SK-N-SH treated with all-trans-retinoic acid at 6 μM for 48 hours (cell line): ENCODE results near the gene TMEM131.

Source experiments
- ATAC-seq: fragments of 200-7000 bp; cut with Tn5 transposase; 3 replicates; pipeline ENCODE4 v1.9.1; 2020; ENCODE audit warnings: mild to moderate bottlenecking, moderate library complexity
- ARNTL ChIP-seq: fragments of 450-650 bp; formaldehyde crosslinking; IDR thresholded peaks from 2 replicates; pipeline ENCODE4 v1.5.0; 2020; ENCODE audit warnings: low read depth, mild to moderate bottlenecking, moderate library complexity, borderline replicate concordance
- BACH2 ChIP-seq: fragments of 250-450 bp; sonication (Bioruptor Pico); IDR thresholded peaks from 2 replicates; pipeline ENCODE4 v1.9.0; 2021; ENCODE audit warnings: mild to moderate bottlenecking, borderline replicate concordance
- CREB5 ChIP-seq: fragments of 250-450 bp; sonication (Bioruptor Pico); IDR thresholded peaks from 2 replicates; pipeline ENCODE4 v1.5.1; 2020; ENCODE audit warnings: low read depth, mild to moderate bottlenecking, moderate library complexity
- CSDC2 ChIP-seq: fragments of 250-450 bp; sonication (Bioruptor Pico); IDR thresholded peaks from 2 replicates; pipeline ENCODE4 v1.5.0; 2020; ENCODE audit warnings: mild to moderate bottlenecking, moderate library complexity
- ESRRG ChIP-seq: fragments of 250-450 bp; sonication (Bioruptor Pico); IDR thresholded peaks from 2 replicates; pipeline ENCODE4 v1.6.1; 2021; ENCODE audit warnings: mild to moderate bottlenecking
- GLIS3 ChIP-seq: fragments of 250-450 bp; sonication (Bioruptor Pico); IDR thresholded peaks from 2 replicates; pipeline ENCODE4 v1.5.0; 2020; ENCODE audit warnings: mild to moderate bottlenecking, moderate library complexity
- ISL1 ChIP-seq: fragments of 250-450 bp; sonication (Bioruptor Pico); IDR thresholded peaks from 2 replicates; pipeline ENCODE4 v2.1.2; 2022; ENCODE audit warnings: mild to moderate bottlenecking, moderate library complexity
- OSR1 ChIP-seq: fragments of 250-450 bp; sonication (Bioruptor Pico); IDR thresholded peaks from 2 replicates; pipeline ENCODE4 v1.8.0; 2022; ENCODE audit warnings: moderate library complexity, mild to moderate bottlenecking, inconsistent platforms
- PATZ1 ChIP-seq: fragments of 250-450 bp; sonication (Bioruptor Pico); IDR thresholded peaks from 2 replicates; pipeline ENCODE4 v1.8.0; 2020; ENCODE audit warnings: mild to moderate bottlenecking, moderate library complexity, borderline replicate concordance
- POU6F1 ChIP-seq: fragments of 250-450 bp; sonication (Bioruptor Pico); IDR thresholded peaks from 2 replicates; pipeline ENCODE4 v1.8.0; 2021; ENCODE audit warnings: low read depth, mild to moderate bottlenecking, moderate library complexity, borderline replicate concordance
- PPARA ChIP-seq: fragments of 250-450 bp; sonication (Bioruptor Pico); IDR thresholded peaks from 2 replicates; pipeline ENCODE4 v1.5.0; 2020; ENCODE audit warnings: mild to moderate bottlenecking, borderline replicate concordance
- RARB ChIP-seq: fragments of 250-450 bp; sonication (Bioruptor Pico); IDR thresholded peaks from 2 replicates; pipeline ENCODE4 v1.8.0; 2021; ENCODE audit warnings: mild to moderate bottlenecking, moderate library complexity
- TCF4 ChIP-seq: fragments of 250-450 bp; sonication (Bioruptor Pico); IDR thresholded peaks from 2 replicates; pipeline ENCODE4 v1.8.0; 2021; ENCODE audit warnings: mild to moderate bottlenecking, moderate library complexity, borderline replicate concordance
- TOX ChIP-seq: fragments of 250-450 bp; sonication (Bioruptor Pico); IDR thresholded peaks from 2 replicates; pipeline ENCODE4 v1.8.0; 2021; ENCODE audit warnings: mild to moderate bottlenecking, moderate library complexity, borderline replicate concordance
- ZC3H10 ChIP-seq: fragments of 250-450 bp; sonication (Bioruptor Pico); IDR thresholded peaks from 2 replicates; pipeline ENCODE4 v1.5.1; 2021; ENCODE audit warnings: mild to moderate bottlenecking, moderate library complexity
- ZFP3 ChIP-seq: fragments of 250-450 bp; sonication (Bioruptor Pico); IDR thresholded peaks from 2 replicates; pipeline ENCODE4 v1.5.0; 2020; ENCODE audit warnings: mild to moderate bottlenecking, moderate library complexity
- ZFP30 ChIP-seq: fragments of 450-650 bp; formaldehyde crosslinking; IDR thresholded peaks from 2 replicates; pipeline ENCODE4 v1.5.0; 2022; ENCODE audit warnings: mild to moderate bottlenecking, moderate library complexity
- ZNF565 ChIP-seq: fragments of 450-650 bp; formaldehyde crosslinking; conservative IDR thresholded peaks from 2 replicates; pipeline ENCODE4 v1.5.0; 2020; ENCODE audit warnings: low read depth, mild to moderate bottlenecking, moderate library complexity
- ZNF70 ChIP-seq: fragments of 450-650 bp; formaldehyde crosslinking; IDR thresholded peaks from 2 replicates; pipeline ENCODE4 v1.5.0; 2020; ENCODE audit warnings: mild to moderate bottlenecking, moderate library complexity

The TMEM131 gene

GRCh38 chr2:97739020-97739892, 256.5 kb downstream of the TMEM131 start:
- TF ChIP-seq ESRRG (CRISPR knock-in tag) (no peak), ARNTL (CRISPR knock-in tag) (no peak), TCF4 (CRISPR knock-in tag) (no peak), ZNF70 (CRISPR knock-in tag) (no peak), ZNF565 (CRISPR knock-in tag) (no peak), ZC3H10 (CRISPR knock-in tag) (no peak), ZFP30 (CRISPR knock-in tag) (no peak), POU6F1 (CRISPR knock-in tag) (no peak), OSR1 (CRISPR knock-in tag) (no peak), GLIS3 (CRISPR knock-in tag) (no peak), ISL1 (CRISPR knock-in tag) (no peak), BACH2 (CRISPR knock-in tag) (no peak), PATZ1 (CRISPR knock-in tag) (no peak), CREB5 (CRISPR knock-in tag) (no peak), TOX (CRISPR knock-in tag) (no peak)
- TF ChIP-seq, all 23 proteins: peak for 0
- ATAC-seq, result no peak

- no peak for TF ChIP-seq PPARA (CRISPR knock-in tag)
- TF ChIP-seq RARB, result no peak
- TF ChIP-seq CREB5 (CRISPR knock-in tag), result no peak
- no peak for TF ChIP-seq CSDC2
- TF ChIP-seq ZFP3, result no peak
- TF ChIP-seq ESRRG (CRISPR knock-in tag), result no peak
- TF ChIP-seq ZC3H10 (CRISPR knock-in tag), result no peak
- TF ChIP-seq ZNF70 (CRISPR knock-in tag), result no peak
- no peak for TF ChIP-seq PATZ1 (CRISPR knock-in tag)
- ATAC-seq, result no peak
Measured at GRCh38 chr2:97738179-97739019, 257.3 kb downstream of the TMEM131 start.
